ENCODE data around the gene GPR22.

GPR22 gene

DNA sequence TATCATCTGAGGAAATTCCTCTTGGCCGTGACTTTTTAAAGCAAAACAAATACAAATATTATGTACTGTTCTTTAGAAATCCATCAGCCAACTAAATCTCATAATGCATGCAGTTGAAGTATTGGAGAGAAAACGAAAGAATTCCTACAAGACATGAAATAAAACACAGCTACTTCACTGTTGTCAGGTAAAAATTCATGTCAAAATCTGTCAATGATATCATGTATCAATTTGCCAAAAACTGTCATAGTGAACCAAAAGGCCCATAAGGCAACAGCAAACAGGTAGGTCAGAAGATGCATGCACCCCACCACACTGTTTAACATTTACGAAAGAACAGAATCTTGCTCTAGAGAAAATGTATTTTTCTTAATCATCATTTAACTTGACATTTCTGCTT lies 2.3 kb downstream of the GPR22 start:
- DNase-seq (ENCODE audit: low read depth) = no peak
- H3K4me3 ChIP-seq (ENCODE audit: low read depth, low read length) = no peak overlapping the region

DNA sequence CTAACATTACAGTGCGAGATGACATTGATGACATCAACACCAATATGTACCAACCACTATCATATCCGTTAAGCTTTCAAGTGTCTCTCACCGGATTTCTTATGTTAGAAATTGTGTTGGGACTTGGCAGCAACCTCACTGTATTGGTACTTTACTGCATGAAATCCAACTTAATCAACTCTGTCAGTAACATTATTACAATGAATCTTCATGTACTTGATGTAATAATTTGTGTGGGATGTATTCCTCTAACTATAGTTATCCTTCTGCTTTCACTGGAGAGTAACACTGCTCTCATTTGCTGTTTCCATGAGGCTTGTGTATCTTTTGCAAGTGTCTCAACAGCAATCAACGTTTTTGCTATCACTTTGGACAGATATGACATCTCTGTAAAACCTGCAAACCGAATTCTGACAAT lies 4.3 kb downstream of the GPR22 start:
- no peak overlapping the region for H3K4me3 ChIP-seq (ENCODE audit: low read depth, low read length)
- DNase-seq (ENCODE audit: low read depth) = no peak

DNA sequence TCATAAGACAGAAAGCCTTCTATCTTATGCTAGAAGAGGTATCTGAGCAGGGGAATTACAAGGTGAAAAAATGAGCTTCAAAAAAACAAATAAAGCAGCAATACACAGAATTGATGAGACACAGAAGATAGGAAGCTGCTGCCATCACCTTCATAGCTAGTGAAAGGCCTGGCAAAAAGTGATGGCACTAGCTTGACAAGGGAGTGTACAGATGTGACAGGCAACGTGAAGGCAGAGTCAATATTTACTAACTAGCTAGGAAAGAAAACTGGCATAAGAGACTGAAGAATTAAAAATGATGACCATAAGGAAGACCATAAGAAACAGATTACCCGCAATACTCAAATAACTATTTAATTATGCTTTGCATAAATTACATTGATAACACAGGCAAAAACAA lies 9.4 kb downstream of the GPR22 start:
- DNase-seq (ENCODE audit: low read depth) = no peak
- H3K4me3 ChIP-seq (ENCODE audit: low read depth, low read length) = no peak overlapping the region

DNA sequence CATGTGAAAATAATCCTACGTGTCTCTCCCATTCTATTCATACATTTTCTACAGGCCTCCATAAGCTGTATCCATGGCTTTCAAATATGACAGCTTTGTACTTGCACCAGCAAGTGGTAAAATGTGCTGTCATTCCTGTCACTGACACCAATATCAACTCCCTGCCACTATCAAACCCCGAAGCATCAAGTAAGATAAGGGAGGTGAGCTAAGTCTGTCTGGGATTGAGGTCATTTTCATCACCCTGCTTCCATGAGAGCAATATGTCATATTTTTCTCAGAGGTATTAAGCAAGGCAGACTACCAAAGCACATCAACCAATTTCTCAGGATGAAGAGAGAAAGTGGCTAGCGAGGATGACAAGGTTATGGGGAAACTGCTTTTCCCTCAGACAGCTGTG lies 11.1 kb downstream of the GPR22 start:
- DNase-seq (ENCODE audit: low read depth) = no peak
- H3K4me3 ChIP-seq (ENCODE audit: low read depth, low read length) = no peak overlapping the region

DNA sequence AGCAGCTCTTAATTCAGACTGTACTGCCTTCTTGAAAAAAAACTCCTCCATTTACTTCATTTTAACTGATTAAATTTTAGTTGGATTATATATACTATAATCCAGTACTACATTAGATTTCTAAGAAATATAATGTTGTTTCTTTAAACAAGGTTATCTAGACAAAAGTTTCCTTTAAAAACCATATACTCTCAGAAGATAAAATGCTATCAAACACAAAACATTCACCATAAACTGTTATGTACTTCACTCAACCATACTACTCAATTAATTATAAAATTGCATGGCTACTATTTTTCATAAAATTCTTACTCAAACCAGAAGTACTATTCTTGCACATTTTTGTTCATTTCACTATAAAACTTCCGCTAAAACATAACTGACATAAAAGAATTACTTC lies 12.7 kb downstream of the GPR22 start:
- no peak for DNase-seq (ENCODE audit: low read depth)
- no peak overlapping the region for H3K4me3 ChIP-seq (ENCODE audit: low read depth, low read length)

DNA sequence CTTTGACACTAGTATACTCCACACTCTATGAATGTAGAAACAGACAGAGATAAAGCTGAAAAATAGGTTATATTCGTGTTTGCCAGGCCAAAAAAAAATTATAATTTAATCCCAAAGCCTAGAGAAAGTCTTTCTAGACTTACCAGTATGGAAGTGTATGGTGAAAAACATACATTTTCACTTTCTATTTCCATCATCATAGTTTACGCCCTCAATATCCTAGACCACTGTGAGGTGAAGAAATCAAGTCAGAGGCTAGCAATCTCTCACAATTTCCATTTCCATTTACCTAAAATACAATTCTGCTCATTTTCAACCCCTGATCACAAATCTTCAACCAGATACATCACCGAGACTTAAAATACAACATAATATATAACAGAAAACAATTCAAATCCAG lies 16.2 kb downstream of the GPR22 start:
- DNase-seq (ENCODE audit: low read depth) = no peak
- no peak overlapping the region for H3K4me3 ChIP-seq (ENCODE audit: low read depth, low read length)

DNA sequence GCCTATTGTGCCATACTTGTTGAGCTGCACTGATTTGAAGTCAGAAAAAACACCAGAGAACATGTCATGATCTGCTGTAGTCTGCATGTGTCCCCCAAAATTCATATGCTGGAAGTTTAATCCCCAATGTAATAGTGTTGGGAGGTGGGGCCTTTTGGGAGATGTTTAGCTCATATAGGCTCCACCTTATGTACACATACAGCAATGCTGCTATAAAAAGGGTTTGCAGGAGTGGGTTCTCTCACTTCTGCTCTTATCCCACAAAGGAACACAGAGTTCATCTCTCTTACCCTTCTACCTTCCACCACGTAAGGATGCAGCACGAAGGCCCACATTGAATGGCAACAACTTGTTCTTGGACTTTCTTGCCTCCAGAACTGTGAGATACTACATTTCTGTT lies 23.0 kb downstream of the GPR22 start:
- no peak for DNase-seq (ENCODE audit: low read depth)
- H3K4me3 ChIP-seq (ENCODE audit: low read depth, low read length) = no peak overlapping the region

DNA sequence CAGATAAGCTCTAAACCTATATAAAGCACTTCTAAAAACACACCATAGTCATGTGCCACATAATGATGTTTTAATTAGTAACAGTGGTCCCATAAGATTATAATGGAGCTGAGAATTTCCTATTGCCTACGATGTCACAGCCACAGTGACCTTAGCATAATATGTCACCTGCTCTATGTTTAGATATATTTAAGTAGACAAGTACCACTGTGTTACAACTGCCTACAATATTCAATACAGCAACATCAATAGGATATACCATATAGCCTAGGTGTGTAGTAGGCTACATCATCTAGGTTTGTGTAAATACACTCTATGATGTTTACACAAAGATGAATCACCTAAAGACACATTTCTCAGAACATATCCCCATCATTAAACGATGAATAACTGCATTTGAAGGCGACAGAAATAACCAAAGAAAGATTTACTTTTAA lies 24.5 kb downstream of the GPR22 start:
- H3K4me3 ChIP-seq (ENCODE audit: low read depth, low read length) = no peak overlapping the region
- no peak for DNase-seq (ENCODE audit: low read depth)

DNA sequence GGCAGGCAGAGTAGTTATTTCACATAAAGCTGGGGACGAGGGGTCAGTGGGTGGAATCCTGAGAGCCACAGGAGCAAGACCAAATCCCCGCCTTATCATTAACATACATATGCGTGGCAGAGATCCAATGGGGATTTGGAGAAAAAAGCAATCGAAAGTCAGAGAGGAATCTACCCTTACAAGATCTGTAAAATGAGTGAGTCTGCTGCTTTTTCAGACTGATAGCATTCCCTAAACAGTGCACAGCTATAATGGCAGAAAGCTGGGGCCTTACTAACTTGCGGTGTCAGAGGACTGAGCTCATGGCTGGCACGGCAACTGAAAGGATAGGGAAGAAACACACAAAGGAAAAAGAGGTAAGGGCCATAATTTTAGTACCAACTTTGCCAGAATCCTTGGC lies 25.0 kb downstream of the GPR22 start:
- DNase-seq (ENCODE audit: low read depth) = no peak
- H3K4me3 ChIP-seq (ENCODE audit: low read depth, low read length) = no peak overlapping the region

DNA sequence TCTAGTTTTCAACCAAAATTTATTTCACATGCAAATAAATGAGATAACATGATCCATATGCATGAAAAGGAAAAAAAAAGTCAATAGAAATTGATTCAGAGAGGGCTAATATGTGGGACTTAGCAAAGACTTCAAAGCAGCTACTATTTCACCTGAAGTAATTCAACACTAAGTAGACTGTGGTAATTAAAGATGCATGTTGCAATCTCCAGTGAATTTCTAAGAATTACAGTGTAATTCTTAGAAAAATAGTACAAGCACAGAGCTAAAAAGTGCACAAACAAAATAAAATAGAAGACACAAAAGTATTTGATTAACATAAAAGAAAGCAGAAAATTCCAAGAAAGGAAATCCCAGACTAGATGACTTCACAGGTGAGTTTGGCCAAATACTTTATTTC lies 25.7 kb downstream of the GPR22 start:
- no peak for DNase-seq (ENCODE audit: low read depth)
- no peak overlapping the region for H3K4me3 ChIP-seq (ENCODE audit: low read depth, low read length)

DNA sequence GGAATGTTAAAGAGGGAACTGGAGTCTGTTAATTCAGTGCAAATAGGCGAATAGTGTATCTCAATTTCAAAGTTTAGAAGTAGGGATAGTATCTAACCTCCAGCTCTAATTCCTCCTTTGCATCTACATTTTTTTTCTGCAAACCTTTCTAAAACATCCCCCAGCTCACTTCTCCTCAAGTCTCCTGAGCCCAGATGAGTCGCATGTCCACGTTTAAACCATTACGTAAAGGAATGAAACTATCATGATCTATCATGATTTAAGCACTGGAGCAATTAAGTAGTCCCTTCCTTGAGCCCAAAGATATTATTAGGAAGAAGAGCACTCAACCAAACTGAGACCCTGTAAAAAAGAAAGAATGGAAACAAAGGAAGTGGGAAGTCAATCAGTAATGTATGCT lies 29.9 kb downstream of the GPR22 start:
- H3K4me3 ChIP-seq (ENCODE audit: low read depth, low read length) = no peak overlapping the region
- DNase-seq (ENCODE audit: low read depth) = peak; percentile 36

DNA sequence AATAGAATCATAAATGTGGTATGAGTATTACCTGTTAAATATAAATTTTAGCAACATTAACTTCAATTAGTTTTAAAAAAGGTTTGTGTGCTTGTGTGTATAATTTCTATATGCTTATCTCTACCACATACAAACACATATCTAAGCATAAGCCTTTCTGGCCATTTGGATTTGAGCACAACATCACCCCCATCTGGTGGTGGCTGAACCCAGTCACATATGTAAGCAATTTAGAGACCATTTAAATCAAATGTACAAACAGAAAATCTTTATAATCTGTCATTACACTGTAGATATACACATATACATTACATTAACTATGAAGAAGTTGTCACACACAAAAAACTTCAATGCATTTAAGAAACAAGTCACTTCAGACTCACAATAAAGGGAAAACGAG lies 31.7 kb downstream of the GPR22 start:
- no peak overlapping the region for H3K4me3 ChIP-seq (ENCODE audit: low read depth, low read length)
- DNase-seq (ENCODE audit: low read depth) = no peak

DNA sequence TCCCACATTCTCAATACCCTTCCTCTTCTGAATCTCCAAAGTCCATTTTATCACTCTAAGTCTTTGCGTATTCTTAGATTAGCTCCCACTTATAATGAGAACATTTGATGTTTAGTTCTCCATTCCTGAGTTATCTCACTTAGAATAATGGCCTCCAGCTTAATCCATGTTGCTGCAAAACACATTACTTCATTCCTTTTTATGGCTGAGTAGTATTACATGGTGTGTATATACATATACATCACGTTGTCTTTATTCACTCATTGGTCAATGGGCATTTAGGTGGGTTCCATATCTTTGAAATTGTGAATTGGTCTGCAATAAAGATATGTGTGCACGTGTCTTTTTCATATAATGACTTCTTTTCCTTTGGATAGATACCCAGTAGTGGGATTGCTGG lies 32.3 kb downstream of the GPR22 start:
- no peak for DNase-seq (ENCODE audit: low read depth)
- no peak overlapping the region for H3K4me3 ChIP-seq (ENCODE audit: low read depth, low read length)

DNA sequence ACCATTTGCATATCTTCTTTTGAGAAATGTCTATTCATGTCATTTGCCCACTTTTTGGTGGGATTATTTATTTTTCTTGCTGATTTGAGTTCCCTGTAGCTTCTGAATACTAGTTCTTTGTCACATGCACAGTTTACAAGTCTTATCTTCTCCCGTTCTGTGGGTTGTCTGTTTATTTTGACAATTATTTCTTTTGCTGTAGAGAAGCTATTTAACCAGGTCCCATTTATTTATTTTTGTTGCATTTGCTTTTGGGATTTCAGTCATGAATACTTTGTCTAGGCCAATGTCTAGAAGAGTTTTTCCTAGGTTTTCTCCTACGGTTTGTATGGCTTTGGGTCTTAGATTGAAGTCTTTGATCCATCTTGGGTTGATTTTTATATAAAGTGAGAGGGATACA lies 32.9 kb downstream of the GPR22 start:
- H3K4me3 ChIP-seq (ENCODE audit: low read depth, low read length) = no peak overlapping the region
- no peak for DNase-seq (ENCODE audit: low read depth)

DNA sequence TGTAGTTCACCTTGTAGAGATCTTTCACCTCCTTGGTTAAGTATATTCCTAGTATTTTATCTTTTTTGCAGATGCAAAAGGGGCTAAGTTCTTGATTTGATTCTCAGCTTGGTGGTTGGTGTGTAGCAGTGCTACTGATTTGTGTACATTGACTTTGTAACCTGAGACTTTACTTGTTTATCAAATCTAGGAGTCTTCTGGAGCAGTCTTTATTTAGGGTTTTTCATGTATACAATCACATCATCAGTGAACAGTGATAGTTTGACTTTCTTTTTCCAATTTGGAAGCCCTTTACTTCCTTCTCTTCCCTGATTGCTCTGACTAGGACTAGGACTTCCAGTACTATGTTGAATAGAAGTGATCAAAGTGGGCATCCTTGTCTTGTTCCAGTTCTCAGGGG lies 33.8 kb downstream of the GPR22 start:
- no peak overlapping the region for H3K4me3 ChIP-seq (ENCODE audit: low read depth, low read length)
- DNase-seq (ENCODE audit: low read depth) = no peak

DNA sequence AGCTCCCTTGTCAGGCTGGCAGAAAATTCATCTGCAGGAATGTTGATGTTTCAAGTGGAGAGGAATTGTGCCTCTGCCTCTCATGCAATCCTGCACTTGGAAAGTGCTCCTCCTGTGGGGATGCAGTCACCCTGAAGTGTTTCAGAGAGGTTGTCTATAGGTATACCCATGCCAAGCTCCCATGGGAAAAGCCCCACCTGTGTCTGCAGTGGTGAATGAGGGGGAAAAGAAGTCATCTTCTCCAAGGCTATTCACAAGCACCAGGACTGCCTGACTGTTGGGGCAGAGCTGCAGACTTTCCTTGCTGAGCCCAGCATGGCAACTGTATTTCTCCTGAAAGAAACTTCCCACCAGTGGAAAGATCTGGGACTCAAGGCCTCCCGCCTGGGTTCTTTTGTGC lies 35.5 kb downstream of the GPR22 start:
- DNase-seq (ENCODE audit: low read depth) = no peak

DNA sequence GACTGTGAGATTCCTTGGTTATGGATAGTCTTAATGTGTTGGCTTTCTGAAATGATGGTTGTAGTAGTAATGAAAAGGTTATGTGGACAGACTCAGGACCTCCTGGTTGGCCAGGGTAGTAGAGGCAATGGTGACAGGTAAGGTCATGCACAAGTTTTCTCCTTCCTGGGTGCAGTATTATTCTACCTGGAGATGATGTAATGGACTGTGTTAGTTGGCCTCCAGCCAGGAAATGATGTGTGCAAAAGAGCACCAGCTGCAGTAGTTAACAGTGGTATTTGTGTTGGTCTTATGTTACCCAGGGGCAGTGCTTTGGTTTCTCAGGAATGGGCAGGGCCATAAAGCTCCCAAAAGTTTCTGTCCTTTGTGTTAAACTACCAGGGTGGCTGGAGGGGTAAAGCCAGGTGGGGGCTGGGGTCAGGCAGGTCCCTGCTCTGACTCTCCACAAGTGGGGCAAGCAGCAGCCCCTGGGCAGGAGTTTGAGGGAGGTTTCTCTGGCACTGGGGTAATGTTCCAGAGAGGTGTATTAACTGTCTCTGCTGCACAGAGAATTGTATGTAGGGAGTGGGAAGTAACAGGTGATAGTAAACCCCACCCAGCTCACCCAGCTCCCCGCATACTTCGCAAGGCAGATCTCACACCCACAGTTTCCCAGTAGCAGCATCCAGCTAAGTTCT lies 36.3 kb downstream of the GPR22 start:
- no peak overlapping the region for H3K4me3 ChIP-seq (ENCODE audit: low read depth, low read length)
- no peak for DNase-seq (ENCODE audit: low read depth)

More for the DNA sequence above, 35.5 kb downstream of the GPR22 start:
- no peak overlapping the region for H3K4me3 ChIP-seq (ENCODE audit: low read depth, low read length)

DNA sequence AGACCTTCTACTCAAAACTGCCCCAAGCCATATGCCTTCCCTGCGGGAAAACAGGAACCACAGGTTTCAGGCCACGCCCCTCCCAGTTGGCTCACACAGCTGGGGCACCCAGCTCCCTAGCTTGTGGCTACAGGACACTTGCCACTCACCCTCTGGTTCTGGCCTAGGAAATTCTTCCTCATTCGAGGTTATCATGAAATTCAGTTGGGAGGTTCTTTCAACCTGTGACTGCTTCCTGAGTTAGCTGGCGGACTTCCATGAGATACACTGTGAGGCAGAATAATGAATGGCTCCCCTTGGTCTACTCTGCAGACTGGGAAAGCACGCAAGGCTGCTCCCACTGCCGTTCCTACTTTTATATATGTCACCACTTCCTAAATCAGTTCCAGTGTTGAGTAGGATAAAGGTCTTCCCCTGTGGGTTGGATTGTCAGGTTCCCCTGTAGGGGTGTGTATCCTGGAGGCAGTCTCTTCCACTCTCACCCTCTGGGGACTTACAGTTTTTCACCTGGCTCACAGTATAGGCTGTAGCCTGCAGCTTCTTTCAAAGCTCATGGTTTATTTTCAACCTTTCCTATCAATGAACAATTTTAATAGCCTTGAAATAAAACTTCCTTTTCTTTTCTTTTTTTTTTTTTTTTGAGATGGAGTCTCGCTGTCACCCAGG lies 37.0 kb downstream of the GPR22 start:
- no peak overlapping the region for H3K4me3 ChIP-seq (ENCODE audit: low read depth, low read length)
- DNase-seq (ENCODE audit: low read depth) = no peak
